Measurements from ENCODE around the gene TSC1. TPM values are rescaled to one million over a fixed set of nuclear protein-coding genes. Genes with fewer than 3 reads are reported as not detected.

The TSC1 gene
- total and polyA plus RNA-seq, 10 of the 15 experiments (the other 5 are each of a cell fraction or from before 2014, with no cell fraction given): 4.0 to 48.0 (median 14.9) TPM

GRCh38 chr9:132901858-132902831, 42.3 kb downstream of the TSC1 start:
- RAD21 ChIA-PET (ENCODE audit: unreplicated experiment): interaction anchor here (0.6 to 1.5 kb wide), 5 partner anchors 51 to 936 kb away, joined by 3 to 7 read pairs (median 3); no protein-coding TSS in a partner anchor
- ATAC-seq: peak; percentile 100
- TF ChIP-seq FOXM1 (IDR thresholded peaks at IDR 0.05; ENCODE audit: low read depth, low read length) (no peak), NR2F1 (conservative IDR thresholded peaks at IDR 0.05) (no peak), SMAD1 (IDR thresholded peaks at IDR 0.05; ENCODE audit: low read depth, partially characterized antibody) (no peak), E2F4 (IDR thresholded peaks at IDR 0.05; ENCODE audit: low read depth, low read length) (no peak), TCF3 (IDR thresholded peaks at IDR 0.05; ENCODE audit: borderline replicate concordance, insufficient read depth, low read depth, low read length) (no peak), CBX5 (IDR thresholded peaks at IDR 0.05; ENCODE audit: low read depth) (no peak), RUNX3 (IDR thresholded peaks at IDR 0.05; ENCODE audit: low read length) (no peak), POLR2AphosphoS5 (IDR thresholded peaks at IDR 0.05; ENCODE audit: low read length) (no peak), EP300 (IDR thresholded peaks at IDR 0.05; ENCODE audit: borderline replicate concordance in 1 of 2, control insufficient read depth in 1 of 2, low read depth in 2 of 2, low read length in 2 of 2) (no peak), MYC (IDR thresholded peaks at IDR 0.05; ENCODE audit: insufficient read depth, insufficient read length, insufficient replicate concordance, low read length, severe bottlenecking) (no peak), SIX5 (IDR thresholded peaks at IDR 0.05; ENCODE audit: low read depth, low read length, severe bottlenecking) (no peak), ZBED1 (IDR thresholded peaks at IDR 0.05; ENCODE audit: borderline replicate concordance) (no peak), ZNF384 (IDR thresholded peaks at IDR 0.05; ENCODE audit: borderline replicate concordance, low read depth, low read length) (0 out of 2 replicates have a peak, but pooled peaks have one; percentile 24)
- TF ChIP-seq, protein P1, sequence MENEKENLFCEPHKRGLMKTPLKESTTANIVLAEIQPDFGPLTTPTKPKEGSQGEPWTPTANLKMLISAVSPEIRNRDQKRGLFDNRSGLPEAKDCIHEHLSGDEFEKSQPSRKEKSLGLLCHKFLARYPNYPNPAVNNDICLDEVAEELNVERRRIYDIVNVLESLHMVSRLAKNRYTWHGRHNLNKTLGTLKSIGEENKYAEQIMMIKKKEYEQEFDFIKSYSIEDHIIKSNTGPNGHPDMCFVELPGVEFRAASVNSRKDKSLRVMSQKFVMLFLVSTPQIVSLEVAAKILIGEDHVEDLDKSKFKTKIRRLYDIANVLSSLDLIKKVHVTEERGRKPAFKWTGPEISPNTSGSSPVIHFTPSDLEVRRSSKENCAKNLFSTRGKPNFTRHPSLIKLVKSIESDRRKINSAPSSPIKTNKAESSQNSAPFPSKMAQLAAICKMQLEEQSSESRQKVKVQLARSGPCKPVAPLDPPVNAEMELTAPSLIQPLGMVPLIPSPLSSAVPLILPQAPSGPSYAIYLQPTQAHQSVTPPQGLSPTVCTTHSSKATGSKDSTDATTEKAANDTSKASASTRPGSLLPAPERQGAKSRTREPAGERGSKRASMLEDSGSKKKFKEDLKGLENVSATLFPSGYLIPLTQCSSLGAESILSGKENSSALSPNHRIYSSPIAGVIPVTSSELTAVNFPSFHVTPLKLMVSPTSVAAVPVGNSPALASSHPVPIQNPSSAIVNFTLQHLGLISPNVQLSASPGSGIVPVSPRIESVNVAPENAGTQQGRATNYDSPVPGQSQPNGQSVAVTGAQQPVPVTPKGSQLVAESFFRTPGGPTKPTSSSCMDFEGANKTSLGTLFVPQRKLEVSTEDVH (IDR thresholded peaks at IDR 0.05; ENCODE audit: low read depth, partially characterized antibody): no peak
- TF ChIP-seq, protein P2, sequence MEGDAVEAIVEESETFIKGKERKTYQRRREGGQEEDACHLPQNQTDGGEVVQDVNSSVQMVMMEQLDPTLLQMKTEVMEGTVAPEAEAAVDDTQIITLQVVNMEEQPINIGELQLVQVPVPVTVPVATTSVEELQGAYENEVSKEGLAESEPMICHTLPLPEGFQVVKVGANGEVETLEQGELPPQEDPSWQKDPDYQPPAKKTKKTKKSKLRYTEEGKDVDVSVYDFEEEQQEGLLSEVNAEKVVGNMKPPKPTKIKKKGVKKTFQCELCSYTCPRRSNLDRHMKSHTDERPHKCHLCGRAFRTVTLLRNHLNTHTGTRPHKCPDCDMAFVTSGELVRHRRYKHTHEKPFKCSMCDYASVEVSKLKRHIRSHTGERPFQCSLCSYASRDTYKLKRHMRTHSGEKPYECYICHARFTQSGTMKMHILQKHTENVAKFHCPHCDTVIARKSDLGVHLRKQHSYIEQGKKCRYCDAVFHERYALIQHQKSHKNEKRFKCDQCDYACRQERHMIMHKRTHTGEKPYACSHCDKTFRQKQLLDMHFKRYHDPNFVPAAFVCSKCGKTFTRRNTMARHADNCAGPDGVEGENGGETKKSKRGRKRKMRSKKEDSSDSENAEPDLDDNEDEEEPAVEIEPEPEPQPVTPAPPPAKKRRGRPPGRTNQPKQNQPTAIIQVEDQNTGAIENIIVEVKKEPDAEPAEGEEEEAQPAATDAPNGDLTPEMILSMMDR (IDR thresholded peaks at IDR 0.05 in 2 of 3, conservative IDR thresholded peaks at IDR 0.05 in 1 of 3; ENCODE audit: control insufficient read depth in 2 of 3, extremely low read depth in 1 of 3, insufficient read depth in 1 of 3, low read depth in 3 of 3, low read length in 3 of 3): peak; percentile 80 to 93 (median 88); a peak in 5 of 6 replicates

More at GRCh38 chr9:132901858-132902831, 42.3 kb downstream of the TSC1 start:
- BruUV-seq (replicated peaks): no TSS peak
- DNase-seq (ENCODE audit: low read depth, low spot score) (peak; percentile 43), FAIRE-seq (peak; percentile 94)
- ChIA-PET CTCF (interaction anchor here (0.6 to 4.5 kb wide), 49 partner anchors 8 to 490 kb away, joined by 3 to 32 read pairs (median 4); partner anchors contain the start of genes AK8, GFI1B, SPACA9 and TSC1), POLR2A (interaction anchor here (1.1 kb wide), 1 partner anchor 54 kb away, joined by 3 read pairs; no protein-coding TSS in a partner anchor), SMC1A (ENCODE audit: uncharacterized antibody, unreplicated experiment) (interaction anchor here (0.8 to 2.5 kb wide), 13 partner anchors 16 to 490 kb away, joined by 3 to 9 read pairs (median 4); partner anchors contain the start of genes GFI1B and TSC1)
- Histone ChIP-seq H3K4me1 (ENCODE audit: control insufficient read depth, insufficient read depth, low read length) (no peaks in the 10 kb centered on the region), H3K79me2 (ENCODE audit: control insufficient read depth, insufficient read depth, low read length) (no peaks in the 10 kb centered on the region), H3K36me3 (ENCODE audit: control insufficient read depth in 2 of 2, insufficient read depth in 2 of 2, low read length in 1 of 2) (peaks cover 0 to 26% of the 10 kb centered on the region in 2 experiments), H3K27me3 (replicated peaks in 1 of 2; ENCODE audit: control insufficient read depth in 2 of 2, insufficient read depth in 2 of 2, low read length in 1 of 2) (no peaks in the 10 kb centered on the region), H4K20me1 (ENCODE audit: control insufficient read depth, insufficient read depth) (no peaks in the 10 kb centered on the region), H3K4me2 (ENCODE audit: control insufficient read depth, insufficient read depth) (no peak overlapping the region), H2AFZ (ENCODE audit: control insufficient read depth, low read depth, low read length) (no peak overlapping the region), H3K9ac (ENCODE audit: control insufficient read depth, insufficient read depth, low read length) (no peak overlapping the region), H3K27ac (ENCODE audit: control insufficient read depth, insufficient read depth) (no peak overlapping the region), H3K9me3 (replicated peaks; ENCODE audit: control insufficient read depth, insufficient read depth, low read length) (no peaks in the 10 kb centered on the region), H3K4me3 (no peak overlapping the region)
- WGBS (ENCODE audit: insufficient coverage, insufficient replicate concordance, low lambda C conversion rate, missing lambda C conversion rate): 39% methylated on average over 11 of the region's 11 CpGs
- intact Hi-C loops (cut with micrococcal nuclease; ENCODE audit: unreplicated experiment) (loop anchor here (1.0 to 10.0 kb wide), 5 partner anchors 54 to 397 kb away; partner anchors contain the start of gene GTF3C4), in situ Hi-C loops (cut with MboI) (no loop called here)
